ENCODE data around the gene EVA1A.

DNA sequence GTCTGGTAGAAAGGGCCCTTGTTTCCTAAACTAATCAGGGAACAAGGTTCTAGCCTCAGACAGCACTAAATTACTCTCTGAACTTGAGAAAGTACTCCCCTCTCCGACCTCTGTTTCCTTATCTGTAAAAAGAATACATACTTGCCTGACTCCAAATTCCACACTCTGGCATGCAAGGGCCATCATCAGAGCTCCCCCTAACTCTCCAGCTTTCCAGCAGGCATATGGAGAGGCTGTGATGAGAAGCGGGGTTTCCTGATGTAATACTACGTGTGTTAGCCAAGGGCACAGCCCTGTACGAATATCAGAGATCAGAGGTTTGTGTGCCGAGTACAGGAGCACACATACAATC, 1.8 kb upstream of the EVA1A start:
- TF ChIP-seq, protein P1, sequence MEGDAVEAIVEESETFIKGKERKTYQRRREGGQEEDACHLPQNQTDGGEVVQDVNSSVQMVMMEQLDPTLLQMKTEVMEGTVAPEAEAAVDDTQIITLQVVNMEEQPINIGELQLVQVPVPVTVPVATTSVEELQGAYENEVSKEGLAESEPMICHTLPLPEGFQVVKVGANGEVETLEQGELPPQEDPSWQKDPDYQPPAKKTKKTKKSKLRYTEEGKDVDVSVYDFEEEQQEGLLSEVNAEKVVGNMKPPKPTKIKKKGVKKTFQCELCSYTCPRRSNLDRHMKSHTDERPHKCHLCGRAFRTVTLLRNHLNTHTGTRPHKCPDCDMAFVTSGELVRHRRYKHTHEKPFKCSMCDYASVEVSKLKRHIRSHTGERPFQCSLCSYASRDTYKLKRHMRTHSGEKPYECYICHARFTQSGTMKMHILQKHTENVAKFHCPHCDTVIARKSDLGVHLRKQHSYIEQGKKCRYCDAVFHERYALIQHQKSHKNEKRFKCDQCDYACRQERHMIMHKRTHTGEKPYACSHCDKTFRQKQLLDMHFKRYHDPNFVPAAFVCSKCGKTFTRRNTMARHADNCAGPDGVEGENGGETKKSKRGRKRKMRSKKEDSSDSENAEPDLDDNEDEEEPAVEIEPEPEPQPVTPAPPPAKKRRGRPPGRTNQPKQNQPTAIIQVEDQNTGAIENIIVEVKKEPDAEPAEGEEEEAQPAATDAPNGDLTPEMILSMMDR (conservative IDR thresholded peaks at IDR 0.05; ENCODE audit: low read length): no peak
- no peak for TF ChIP-seq EZH2phosphoT487 (IDR thresholded peaks at IDR 0.05; ENCODE audit: borderline replicate concordance)
